EL (cell line): Measurements from ENCODE around the gene COL26A1.
"Not testable (repeated sequence)": the region's sequence is repeated elsewhere in the genome, so short reads cannot be mapped to it uniquely, and the experiment has no call there.

Experiments
- DNase-seq: peaks from one replicate; pipeline ENCODE4 v3.0.0-alpha.2; 2016

Gene COL26A1

GRCh38 chr7:101602484-101603241 lies 240.0 kb downstream of the COL26A1 start:
- DNase-seq, result peak; percentile 76

- no peak for DNase-seq
These were observed 241.8 kb downstream of the COL26A1 start for GRCh38 chr7:101604331-101604933.

GRCh38 chr7:101604934-101605332 lies 242.3 kb downstream of the COL26A1 start:
- DNase-seq, result not testable (repeated sequence)

- no peak for DNase-seq
These were observed 243.2 kb downstream of the COL26A1 start for GRCh38 chr7:101605611-101606497.

- no peak for DNase-seq
These were observed 243.8 kb downstream of the COL26A1 start for GRCh38 chr7:101606498-101606923.
